ENCODE results near the gene CAV3.
"Not testable (repeated sequence)": the region's sequence is repeated elsewhere in the genome, so short reads cannot be mapped to it uniquely, and the experiment has no call there.

CAV3 gene

DNA sequence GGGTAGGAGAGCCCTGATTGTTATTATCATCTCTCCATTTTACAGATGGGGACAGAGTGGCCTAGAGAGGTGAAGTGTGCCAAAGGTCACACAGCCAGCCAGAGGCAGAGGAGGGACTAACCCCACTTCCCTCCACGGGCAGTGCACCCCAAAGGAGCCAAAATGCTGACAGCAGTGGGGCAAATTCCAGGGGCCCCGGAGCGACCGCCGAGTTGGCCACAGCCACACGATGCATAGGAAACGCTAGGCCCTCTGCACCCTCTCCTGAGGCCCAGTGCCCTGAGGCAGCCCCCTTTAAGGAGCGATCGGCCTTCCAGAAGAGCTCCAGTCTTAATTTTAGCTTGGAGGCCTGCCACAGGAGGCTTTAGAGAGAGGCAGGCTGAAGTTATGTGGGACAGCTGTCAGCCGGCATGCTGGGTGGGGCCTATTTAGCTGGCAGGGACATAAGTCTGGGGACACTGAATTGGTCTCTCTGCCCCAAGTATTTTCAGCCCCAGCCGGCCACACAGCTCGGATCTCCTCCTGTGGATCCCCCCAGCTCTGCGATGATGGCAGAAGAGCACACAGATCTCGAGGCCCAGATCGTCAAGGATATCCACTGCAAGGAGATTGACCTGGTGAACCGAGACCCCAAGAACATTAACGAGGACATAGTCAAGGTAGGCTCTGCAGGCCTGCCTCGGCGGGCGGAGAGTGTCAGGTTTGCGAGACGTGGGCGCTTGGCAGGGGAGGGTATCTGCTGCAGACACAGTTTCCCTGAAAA lies at the start of gene CAV3:
Gene CAV3, plus strand, starts transcription at position 471 of the 763 bp plus-strand sequence. Its CDS starts 75 bp downstream, at position 546.
- DNase-seq (ENCODE audit: low spot score) = no peak
- FAIRE-seq = no peak

GRCh38 chr3:8684992-8685391 lies 48.6 kb upstream of the CAV3 start:
- FAIRE-seq; DNase-seq (ENCODE audit: low spot score): not testable (repeated sequence)

- not testable (repeated sequence) for FAIRE-seq
Observed at GRCh38 chr3:8691295-8691694, 42.3 kb upstream of the CAV3 start.

GRCh38 chr3:8702560-8702959 lies 31.0 kb upstream of the CAV3 start:
- FAIRE-seq = no peak
- no peak for DNase-seq (ENCODE audit: low spot score)

More at GRCh38 chr3:8691295-8691694, 42.3 kb upstream of the CAV3 start:
- DNase-seq (ENCODE audit: low spot score) = not testable (repeated sequence)

DNA sequence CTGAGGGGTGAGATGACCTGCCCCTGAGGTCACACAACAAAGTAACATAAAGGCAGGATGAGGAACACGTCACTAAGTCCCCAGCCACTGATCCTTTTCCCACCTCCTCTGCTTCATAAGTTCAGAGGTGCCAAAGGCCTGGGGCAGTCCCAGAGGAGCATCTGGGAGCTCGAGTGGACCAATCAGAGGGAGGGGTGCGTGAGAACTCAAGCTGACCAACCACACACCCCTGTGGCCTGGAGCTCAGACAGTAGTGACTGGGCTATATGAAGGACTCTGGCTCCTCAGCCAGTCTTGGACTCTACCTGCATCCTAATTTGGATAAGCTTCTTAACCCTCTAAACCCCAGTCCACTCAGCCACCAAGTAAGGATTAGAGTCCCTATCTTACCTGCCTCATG lies 28.0 kb upstream of the CAV3 start:
- FAIRE-seq (no peak), DNase-seq (ENCODE audit: low spot score) (peak; percentile 0)

GRCh38 chr3:8709287-8709686 lies 24.3 kb upstream of the CAV3 start:
- no peak for DNase-seq (ENCODE audit: low spot score)
- FAIRE-seq = no peak

GRCh38 chr3:8709801-8710507 lies 23.6 kb upstream of the CAV3 start:
- FAIRE-seq (no peak), DNase-seq (ENCODE audit: low spot score) (peak; percentile 1)

DNA sequence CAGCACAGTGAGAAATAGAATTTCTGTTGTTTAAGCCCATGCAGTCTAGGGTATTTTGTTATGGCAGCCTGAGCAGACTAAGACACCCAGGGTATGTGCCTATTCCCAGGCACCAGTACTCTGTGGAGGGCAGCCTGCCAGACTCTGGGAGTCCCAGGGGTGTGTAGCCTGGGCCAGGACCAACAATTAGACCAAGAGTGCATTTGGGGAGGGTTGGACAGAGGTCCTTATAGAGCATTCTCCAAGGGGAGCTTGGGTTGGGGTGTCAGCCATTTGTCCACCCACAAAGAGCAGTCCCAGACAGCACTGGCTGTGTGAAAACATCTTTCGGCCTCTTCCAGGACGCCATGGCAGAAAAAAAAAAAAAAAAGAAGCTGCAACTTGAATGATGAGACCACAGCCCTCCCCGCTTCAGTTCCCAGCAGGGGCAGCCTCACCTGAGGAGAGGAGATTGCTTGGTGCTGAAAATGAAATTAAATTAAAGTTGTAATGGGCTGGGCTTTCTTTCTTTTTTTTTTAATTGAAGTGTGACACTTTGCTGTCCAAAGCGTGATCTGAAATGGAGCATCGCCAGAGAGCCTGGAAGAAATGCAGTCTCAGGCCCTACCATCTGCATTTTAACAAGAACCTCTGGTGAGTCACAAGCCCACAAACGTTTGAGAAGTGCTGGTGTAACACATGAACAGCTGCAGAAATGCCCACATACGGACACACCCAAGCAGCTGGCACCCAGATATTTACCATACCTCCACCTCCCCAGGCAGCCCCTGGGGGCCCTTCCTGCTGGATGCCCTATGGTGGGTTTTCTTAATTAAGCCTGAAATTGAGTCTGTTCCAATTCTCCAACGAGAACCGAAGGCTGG lies 21.3 kb upstream of the CAV3 start:
- FAIRE-seq = no peak
- peak; percentile 56 for DNase-seq (ENCODE audit: low spot score)

- DNase-seq (ENCODE audit: low spot score) (peak; percentile 28), FAIRE-seq (no peak)
Observed at GRCh38 chr3:8712908-8713255, 20.7 kb upstream of the CAV3 start.

DNA sequence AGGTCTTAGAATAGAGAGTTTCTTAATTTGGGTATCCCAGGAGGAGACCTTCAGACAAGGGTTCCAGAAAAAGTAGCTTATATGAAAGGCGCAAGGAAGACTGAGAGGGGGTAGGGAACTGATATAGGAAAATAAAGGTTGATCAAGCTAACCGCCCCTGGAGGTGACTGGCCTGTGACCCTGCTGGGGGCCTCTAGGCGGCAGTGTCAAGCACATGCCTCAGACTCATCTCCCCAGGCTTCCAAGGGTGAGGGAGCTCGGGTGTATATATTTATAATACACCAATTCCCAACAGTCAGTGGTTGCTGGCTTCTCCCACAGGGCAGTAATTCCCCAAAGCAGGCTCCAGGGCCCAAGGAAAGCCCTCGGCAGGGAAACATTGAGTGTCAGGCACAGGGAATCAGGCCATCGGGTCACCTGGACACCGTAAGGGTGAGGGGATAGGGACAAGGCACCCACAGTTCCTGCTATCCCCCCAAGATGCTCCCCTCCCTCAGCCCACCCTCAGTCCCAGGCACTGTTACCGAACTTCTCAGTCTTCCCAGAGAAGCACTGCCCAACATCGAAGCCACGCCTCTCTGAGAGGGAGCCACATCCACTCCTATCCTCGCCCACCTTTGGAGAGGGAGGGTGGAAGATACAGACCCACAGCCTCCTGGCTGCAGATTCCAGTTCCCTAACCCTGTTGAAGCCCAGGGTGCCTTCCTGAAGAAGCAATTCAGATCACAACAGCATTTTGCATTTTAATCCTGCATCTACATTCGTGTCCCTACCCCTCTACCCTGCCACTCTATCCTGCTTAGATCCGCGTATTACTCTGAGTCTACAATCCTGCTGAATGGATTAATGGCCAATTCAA lies 19.5 kb upstream of the CAV3 start:
- FAIRE-seq (no peak), DNase-seq (ENCODE audit: low spot score) (no peak)

DNA sequence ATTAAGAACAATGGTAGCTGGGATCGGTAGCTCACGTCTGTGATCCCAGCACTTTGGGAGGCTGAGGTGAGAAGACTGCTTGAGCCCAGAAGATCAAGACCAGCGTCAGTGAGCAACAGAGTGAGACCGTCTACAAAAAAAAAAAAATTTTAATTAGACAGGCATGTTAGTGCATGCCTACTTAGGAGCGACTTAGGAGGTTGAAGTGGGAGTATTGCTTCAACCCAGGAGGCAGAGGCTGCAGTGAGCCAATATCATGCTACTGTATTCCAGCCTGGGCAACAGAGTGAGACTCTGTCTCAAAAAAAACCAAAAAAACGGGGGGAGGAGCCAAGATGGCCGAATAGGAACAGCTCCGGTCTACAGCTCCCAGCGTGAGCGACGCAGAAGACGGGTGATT lies 17.8 kb upstream of the CAV3 start:
- not testable (repeated sequence) for DNase-seq (ENCODE audit: low spot score); FAIRE-seq

DNA sequence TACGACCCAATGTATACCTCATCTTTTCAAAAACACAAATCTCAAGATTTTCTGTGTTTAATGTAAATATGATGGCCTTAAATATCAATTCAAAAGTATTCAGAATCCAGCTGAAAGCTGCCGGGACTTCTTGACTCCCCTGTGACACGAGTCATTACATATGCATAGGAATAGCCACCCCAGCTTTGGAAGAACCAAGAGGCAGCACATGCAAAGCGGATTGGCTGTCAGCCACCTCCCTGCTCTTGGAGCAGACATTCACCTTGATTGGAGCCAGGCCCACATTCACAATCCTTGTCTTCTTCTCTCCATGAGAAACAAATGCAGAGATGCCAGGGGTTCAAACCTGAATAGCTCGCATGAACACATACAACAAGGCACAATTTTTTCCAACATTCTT lies 10.8 kb upstream of the CAV3 start:
- DNase-seq (ENCODE audit: low spot score) = no peak
- no peak for FAIRE-seq

DNA sequence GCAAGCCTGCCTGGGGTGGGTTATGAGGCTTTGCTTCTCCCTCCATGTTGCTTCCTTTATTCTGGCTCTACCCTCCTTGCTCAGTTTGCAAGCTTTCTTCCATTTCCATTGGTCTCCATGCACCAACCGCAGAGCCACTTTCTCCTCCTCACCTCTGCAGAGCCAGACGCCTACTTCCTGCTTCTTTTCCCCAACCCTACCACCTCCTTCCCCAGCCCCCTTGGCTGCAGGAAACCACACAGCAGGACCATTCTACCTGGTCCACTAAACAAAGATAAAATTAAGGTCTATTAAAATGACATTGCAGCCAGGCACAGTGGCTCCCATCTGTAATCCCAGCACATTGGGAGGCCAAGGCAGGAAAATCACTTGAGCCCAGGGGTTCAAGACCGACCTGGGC lies 10.0 kb upstream of the CAV3 start:
- FAIRE-seq (no peak), DNase-seq (ENCODE audit: low spot score) (no peak)

DNA sequence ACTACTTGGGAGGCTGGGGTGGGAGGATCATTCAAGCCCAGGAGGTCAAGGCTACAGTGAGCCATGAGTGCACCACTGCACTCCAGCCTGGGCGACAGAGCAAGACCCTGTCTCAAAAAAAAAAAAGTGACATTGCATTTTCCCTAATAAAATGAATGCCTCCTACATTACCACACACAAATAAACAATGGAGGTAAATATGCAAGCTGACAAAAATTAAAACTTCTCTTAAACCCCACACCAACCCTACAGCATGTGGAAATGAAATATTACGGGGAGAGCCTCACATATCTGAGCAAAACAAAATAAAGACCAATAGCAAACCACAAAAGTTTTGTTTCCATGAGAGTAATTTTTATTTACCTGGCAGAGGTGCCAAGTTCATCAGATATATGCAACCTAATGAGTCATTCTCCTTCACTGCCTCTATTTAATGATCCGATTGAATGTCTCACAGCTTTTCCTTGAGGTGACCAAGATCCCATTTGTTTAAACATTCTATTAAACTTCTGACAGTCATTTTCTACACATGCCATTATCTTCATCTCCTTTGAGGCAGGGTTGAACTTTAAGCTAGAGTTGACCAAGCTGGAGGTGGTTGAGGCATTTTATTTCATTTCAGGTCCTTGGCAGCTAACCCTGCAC lies 9.4 kb upstream of the CAV3 start:
- FAIRE-seq (no peak), DNase-seq (ENCODE audit: low spot score) (no peak)

DNA sequence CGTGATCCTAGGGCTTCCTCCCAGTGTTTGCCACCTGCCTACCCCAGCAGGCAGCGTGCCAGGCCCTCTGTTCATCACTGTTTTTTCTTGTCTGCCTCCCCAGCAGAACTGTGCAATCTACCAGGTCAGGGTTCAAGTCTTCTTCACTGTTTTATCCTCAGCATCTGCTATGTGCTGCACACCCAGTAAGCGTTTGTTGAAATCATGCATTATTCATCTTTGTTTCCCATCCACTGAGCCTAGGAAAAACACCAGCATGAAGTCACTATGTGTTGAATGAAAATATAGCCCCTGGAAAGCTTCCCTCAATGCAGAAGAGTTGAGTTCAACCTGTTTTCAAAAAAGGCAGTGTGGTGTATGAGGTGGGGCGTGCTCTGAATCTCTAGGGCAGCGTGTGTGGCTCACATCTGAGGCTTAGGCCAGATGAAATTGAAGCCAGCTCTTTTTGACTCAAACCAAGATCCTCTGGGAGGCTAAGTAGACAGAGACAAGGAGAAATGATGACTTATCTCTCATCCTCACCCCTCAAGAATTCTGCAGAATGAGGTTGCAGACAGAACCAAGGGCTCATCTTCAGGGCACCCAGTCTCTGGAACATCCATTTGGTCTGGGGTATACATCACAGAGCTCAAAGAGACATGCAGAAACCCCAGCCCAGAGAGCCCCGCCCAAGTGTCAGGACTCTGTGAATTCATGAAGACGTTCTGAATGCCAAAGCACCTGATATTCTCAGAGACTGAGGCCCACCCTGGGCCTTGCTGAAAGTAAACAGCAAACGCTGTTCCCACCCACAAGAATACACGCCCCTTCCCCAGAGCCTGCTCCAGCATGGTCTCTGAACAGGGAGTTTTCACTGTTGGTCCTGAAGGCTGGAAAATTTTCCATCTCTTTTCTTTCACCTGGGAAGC lies 5.7 kb upstream of the CAV3 start:
- no peak for DNase-seq (ENCODE audit: low spot score)
- FAIRE-seq = no peak

DNA sequence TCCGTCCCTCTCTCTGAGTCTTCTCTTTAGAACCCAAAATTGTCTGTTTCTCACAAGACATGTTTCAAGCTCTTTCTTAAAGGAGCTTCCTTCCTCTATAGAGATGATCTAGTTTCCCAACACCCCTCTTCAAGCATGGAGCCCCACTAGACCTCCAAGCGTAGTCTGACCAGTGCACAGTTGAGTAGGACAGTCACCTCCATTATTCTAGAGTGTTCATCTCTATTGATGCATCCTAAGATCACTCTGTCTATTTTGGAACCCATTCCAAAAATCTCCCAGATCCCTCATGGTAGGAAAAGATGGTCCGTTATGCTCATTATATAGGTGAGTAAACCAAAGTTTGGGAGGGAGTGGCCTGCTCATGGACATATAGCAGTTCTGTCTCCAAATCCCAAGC lies 4.1 kb upstream of the CAV3 start:
- no peak for FAIRE-seq

GRCh38 chr3:8730656-8731055 lies 2.9 kb upstream of the CAV3 start:
- FAIRE-seq (no peak), DNase-seq (ENCODE audit: low spot score) (no peak)

More for the DNA sequence above, 4.1 kb upstream of the CAV3 start:
- DNase-seq (ENCODE audit: low spot score) = no peak

DNA sequence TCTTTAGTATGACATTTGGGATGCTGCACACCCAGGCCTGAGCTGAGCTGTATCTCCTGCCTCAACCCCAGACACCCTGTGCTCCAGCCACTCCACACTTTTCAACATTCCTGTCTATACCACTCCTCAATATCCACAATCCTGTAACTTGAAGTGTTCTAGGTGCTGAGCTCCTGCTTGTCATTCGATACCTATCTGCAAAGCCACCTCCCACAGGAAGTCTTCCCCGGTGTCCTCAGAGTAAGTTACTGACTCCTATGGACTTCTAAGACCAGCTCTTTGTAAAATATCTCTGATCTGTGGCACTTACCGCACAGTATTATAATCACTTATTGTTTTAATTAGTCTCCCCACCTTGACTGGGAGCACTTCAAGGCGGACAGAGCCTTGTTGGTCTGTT lies 1.2 kb upstream of the CAV3 start:
- DNase-seq (ENCODE audit: low spot score) = no peak
- no peak for FAIRE-seq

DNA sequence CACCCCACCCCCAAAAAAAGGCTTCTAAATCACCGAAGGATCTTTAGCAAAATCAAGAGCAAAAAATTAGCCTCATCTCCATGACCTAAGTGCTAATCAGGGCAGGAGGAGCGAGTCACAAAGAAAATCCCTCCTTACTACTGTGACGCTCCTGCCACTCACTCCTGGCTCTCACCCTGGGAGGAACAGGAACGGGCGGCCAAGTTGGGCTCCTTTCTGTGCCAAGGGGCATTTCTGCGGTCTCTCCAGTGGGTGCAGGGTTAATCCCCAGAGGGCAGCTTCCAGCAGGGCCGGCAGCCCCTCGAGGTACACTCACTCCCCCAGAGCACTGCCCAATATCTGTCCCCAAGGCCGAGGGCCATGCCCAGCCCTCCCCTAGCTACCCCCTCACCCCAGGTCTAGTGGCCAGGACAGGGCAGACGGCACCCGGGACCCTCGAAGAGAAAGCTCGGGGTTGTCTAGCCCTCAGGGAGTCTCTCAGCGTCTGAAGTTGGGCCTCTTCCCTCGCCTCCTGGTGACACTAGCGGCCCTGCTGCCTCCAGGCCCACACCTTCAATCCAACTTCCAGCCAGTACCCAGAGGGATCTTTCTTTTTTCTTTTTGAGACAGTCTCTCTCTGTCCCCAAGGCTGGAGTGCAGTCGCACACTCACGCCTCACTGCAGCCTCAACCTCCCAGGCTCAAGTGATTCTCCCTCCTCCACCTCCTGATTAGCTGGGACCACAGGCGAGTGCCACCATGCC lies 706 bp downstream of the CAV3 start:
- FAIRE-seq (no peak), DNase-seq (ENCODE audit: low spot score) (no peak)

All from urothelium cell line (cell line).